ENCODE results near the gene SERGEF. TPM values are rescaled to one million over a fixed set of nuclear protein-coding genes. Genes with fewer than 3 reads are reported as not detected.

The SERGEF gene
- total and polyA plus RNA-seq, 2 of the 4 experiments (the other 2 are of a cell fraction): 12.2 to 18.1 TPM

- Histone ChIP-seq H3K4me1 (ENCODE audit: control insufficient read depth, insufficient read depth, low read length) (peaks cover 5% of the 10 kb centered on the region; the same call in 1 of the 2 replicates), H3K9ac (ENCODE audit: low read depth, low read length) (no peak overlapping the region), H4K20me1 (ENCODE audit: insufficient read depth, low read length) (no peaks in the 10 kb centered on the region), H3K27me3 (ENCODE audit: control insufficient read depth, insufficient read depth, low read length) (no peaks in the 10 kb centered on the region), H3K14ac (replicated peaks; ENCODE audit: low read depth, low read length) (no peak overlapping the region), H2BK5ac (ENCODE audit: low read depth, low read length, poor library complexity, severe bottlenecking) (no peak overlapping the region), H4K8ac (ENCODE audit: low read depth in 2 of 2, low read length in 2 of 2) (no peak overlapping the region), H3K23ac (ENCODE audit: low read depth, low read length) (no peak overlapping the region), H3K79me1 (ENCODE audit: low read depth in 1 of 2, low read length in 2 of 2) (no peaks in the 10 kb centered on the region), H3K56ac (ENCODE audit: extremely low read depth, insufficient read depth, low read length) (no peak overlapping the region), H2AK9ac (replicated peaks; ENCODE audit: low read depth, low read length, poor library complexity) (no peak overlapping the region), H3K9me1 (ENCODE audit: insufficient read depth, low read length) (peaks cover 5% of the 10 kb centered on the region; the same call in 1 of the 2 replicates), H2BK20ac (ENCODE audit: low read depth, low read length) (no peak overlapping the region), H4K91ac (ENCODE audit: insufficient read depth, low read depth, low read length) (no peak overlapping the region), H3K36me3 (ENCODE audit: control insufficient read depth, insufficient read depth, low read length) (peaks cover 5% of the 10 kb centered on the region), H3K27ac (ENCODE audit: insufficient read depth, low read length) (no peak overlapping the region), H4K5ac (ENCODE audit: low read depth, low read length) (no peak overlapping the region), H2AK5ac (ENCODE audit: low read depth, low read length) (no peak overlapping the region), H3K4me2 (ENCODE audit: low read depth, low read length) (no peak overlapping the region), H3K4me3 (ENCODE audit: insufficient read depth, low read depth, low read length) (no peak overlapping the region), H3K4ac (ENCODE audit: low read depth, low read length) (no peak overlapping the region), H3K18ac (ENCODE audit: low read depth, low read length) (no peak overlapping the region), H2BK120ac (ENCODE audit: low read depth, low read length) (no peak overlapping the region), H2AFZ (replicated peaks; ENCODE audit: low read length, poor library complexity) (no peak overlapping the region), H2BK15ac (ENCODE audit: low read depth, low read length) (no peak overlapping the region), H3K9me3 (ENCODE audit: control insufficient read depth, insufficient read depth, low read length) (no peaks in the 10 kb centered on the region)
- POLR2A ChIA-PET (ENCODE audit: unreplicated experiment): no interaction called here
- intact Hi-C loops (cut with micrococcal nuclease): no loop called here
- dilution Hi-C loops (cut with HindIII; ENCODE audit: low sequenced_read_pairs, unreplicated experiment): no loop called here
- TF ChIP-seq MXI1 (IDR thresholded peaks at IDR 0.05; ENCODE audit: borderline replicate concordance, low read depth, low read length) (no peak), FOS (IDR thresholded peaks at IDR 0.05; ENCODE audit: low read depth, low read length) (no peak), CEBPB (IDR thresholded peaks at IDR 0.05; ENCODE audit: low read depth, low read length) (peak; percentile 50), RCOR1 (IDR thresholded peaks at IDR 0.05; ENCODE audit: insufficient replicate concordance, low read length) (no peak), RAD21 (IDR thresholded peaks at IDR 0.05; ENCODE audit: low read length) (no peak), USF2 (IDR thresholded peaks at IDR 0.05; ENCODE audit: low read depth, low read length) (no peak)
- no peak for ATAC-seq (ENCODE audit: low read depth)
- 67% methylated on average over 5 of the region's 5 CpGs; no CpG with 5 or more reads in 1 of the 2 experiments for WGBS, 2 experiments (ENCODE audit: extremely low coverage in 2 of 2, insufficient read length in 1 of 2)
- BruUV-seq (replicated peaks): no TSS peak
- CTCF ChIA-PET: no interaction called here
- in situ Hi-C loops (cut with MboI; ENCODE audit: low sequenced_read_pairs): no loop called here
- peak; percentile 40 for DNase-seq
Measured at GRCh38 chr11:17954395-17955252, 58.2 kb downstream of the SERGEF start.

All from IMR-90 (cell line).